MCF 10A (cell line): Measurements from ENCODE around the gene PLA2G4E. TPM values are rescaled to one million over a fixed set of nuclear protein-coding genes. Genes with fewer than 3 reads are reported as not detected.

Experiments used
- BruUV-seq: library from RNA; stranded (reverse); fragments of 400-500 nt; replicated peaks from 2 replicates; lab custom pipeline; 2021; lab: Mats Ljungman, UMichigan
- CTCF ChIA-PET: fragments of 300-600 bp; sonication (Branson Sonifier 250); formaldehyde crosslinking; extraction: SDS; loops from one replicate; lab custom pipeline; 2021; ENCODE audit warnings: antibody characterized with exemption, inconsistent platforms; lab: Yijun Ruan, JAX
- POLR2A ChIA-PET: fragments of 300-600, 350-650 bp; sonication (Branson Sonifier 250); formaldehyde crosslinking; extraction: SDS; loops from one replicate; lab custom pipeline; 2020; ENCODE audit warnings: antibody characterized with exemption, inconsistent platforms; lab: Yijun Ruan, JAX
- DNase-seq: peaks from one replicate; pipeline ENCODE4 v3.0.0-alpha.2; 2018; ENCODE audit not compliant: unreplicated experiment
- H3K27ac Mint-ChIP-seq: one replicate; pipeline ENCODE4 v1.8.0; 2022; ENCODE audit warnings: mild to moderate bottlenecking, low read depth, mixed read lengths; ENCODE audit not compliant: unreplicated experiment
- H3K27me3 Mint-ChIP-seq: one replicate; pipeline ENCODE4 v1.8.0; 2022; ENCODE audit warnings: mixed read lengths; ENCODE audit not compliant: insufficient read depth, unreplicated experiment
- H3K36me3 Mint-ChIP-seq: one replicate; pipeline ENCODE4 v1.8.0; 2022; ENCODE audit warnings: mild to moderate bottlenecking, moderate library complexity, mixed read lengths; ENCODE audit not compliant: insufficient read depth, unreplicated experiment
- H3K4me1 Mint-ChIP-seq: one replicate; pipeline ENCODE4 v1.8.0; 2022; ENCODE audit warnings: mixed read lengths; ENCODE audit not compliant: insufficient read depth, unreplicated experiment
- H3K4me3 Mint-ChIP-seq: one replicate; pipeline ENCODE4 v1.8.0; 2022; ENCODE audit warnings: mild to moderate bottlenecking, moderate library complexity, mixed read lengths; ENCODE audit not compliant: unreplicated experiment
- H3K9me3 Mint-ChIP-seq: one replicate; pipeline ENCODE4 v1.8.0; 2022; ENCODE audit warnings: mixed read lengths; ENCODE audit not compliant: unreplicated experiment
- intact Hi-C: fragments of 100-400 bp; cut with micrococcal nuclease; formaldehyde crosslinking; loops from 2 replicates; pipeline ENCODE4 v1.14.1; 2022
- total RNA-seq: library from RNA; stranded (reverse); gene quantifications from 2 replicates; pipeline ENCODE4 v1.2.3, GENCODE V29; 2022
- TF ChIP-seq, protein P1 (sequence below): fragments of 200-600 bp; IDR thresholded peaks from one replicate; pipeline ENCODE4 v1.8.0; 2022; ENCODE audit warnings: antibody characterized with exemption, mild to moderate bottlenecking; ENCODE audit not compliant: unreplicated experiment

PLA2G4E gene
- total RNA-seq, 1 experiment from 2014 or later: 0.12 TPM

DNA sequence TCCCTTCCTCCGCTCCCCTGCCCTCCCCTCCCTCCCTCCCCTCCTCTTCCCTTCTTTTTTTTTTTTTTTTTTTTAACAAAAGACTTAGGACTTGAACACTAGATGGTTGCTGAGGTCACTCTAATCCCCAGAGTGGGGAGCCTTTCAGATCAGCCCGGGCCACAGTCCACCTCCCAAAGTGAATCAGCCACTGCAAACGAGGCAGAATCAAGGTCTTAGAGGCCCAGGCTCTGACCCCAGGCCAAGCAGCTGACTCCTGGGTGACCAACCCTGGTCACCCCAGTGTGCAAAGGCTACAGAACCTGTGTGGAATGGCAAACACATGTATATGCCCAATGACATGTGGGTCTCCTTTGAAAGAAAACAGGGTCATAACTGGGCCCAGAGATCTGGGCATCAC lies 30.2 kb downstream of the PLA2G4E start:
- TF ChIP-seq, protein P1, sequence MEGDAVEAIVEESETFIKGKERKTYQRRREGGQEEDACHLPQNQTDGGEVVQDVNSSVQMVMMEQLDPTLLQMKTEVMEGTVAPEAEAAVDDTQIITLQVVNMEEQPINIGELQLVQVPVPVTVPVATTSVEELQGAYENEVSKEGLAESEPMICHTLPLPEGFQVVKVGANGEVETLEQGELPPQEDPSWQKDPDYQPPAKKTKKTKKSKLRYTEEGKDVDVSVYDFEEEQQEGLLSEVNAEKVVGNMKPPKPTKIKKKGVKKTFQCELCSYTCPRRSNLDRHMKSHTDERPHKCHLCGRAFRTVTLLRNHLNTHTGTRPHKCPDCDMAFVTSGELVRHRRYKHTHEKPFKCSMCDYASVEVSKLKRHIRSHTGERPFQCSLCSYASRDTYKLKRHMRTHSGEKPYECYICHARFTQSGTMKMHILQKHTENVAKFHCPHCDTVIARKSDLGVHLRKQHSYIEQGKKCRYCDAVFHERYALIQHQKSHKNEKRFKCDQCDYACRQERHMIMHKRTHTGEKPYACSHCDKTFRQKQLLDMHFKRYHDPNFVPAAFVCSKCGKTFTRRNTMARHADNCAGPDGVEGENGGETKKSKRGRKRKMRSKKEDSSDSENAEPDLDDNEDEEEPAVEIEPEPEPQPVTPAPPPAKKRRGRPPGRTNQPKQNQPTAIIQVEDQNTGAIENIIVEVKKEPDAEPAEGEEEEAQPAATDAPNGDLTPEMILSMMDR: no peak
- intact Hi-C loops: no loop called here
- no peak for DNase-seq
- no peaks in the 10 kb centered on the region for H3K27me3 Mint-ChIP-seq
- H3K27ac Mint-ChIP-seq: no peak overlapping the region
- H3K9me3 Mint-ChIP-seq: no peaks in the 10 kb centered on the region
- H3K4me1 Mint-ChIP-seq: no peaks in the 10 kb centered on the region
- POLR2A ChIA-PET: interaction anchor here (4.1 kb wide), 1 partner anchor 66 kb away, joined by 28 read pairs; no protein-coding TSS in a partner anchor
- no peaks in the 10 kb centered on the region for H3K36me3 Mint-ChIP-seq
- CTCF ChIA-PET: interaction anchor here (0.6 to 9.5 kb wide), 21 partner anchors 9 to 526 kb away, joined by 3 to 159 read pairs (median 7); partner anchors contain the start of gene PLA2G4E
- no peak overlapping the region for H3K4me3 Mint-ChIP-seq
- BruUV-seq: no TSS peak

DNA sequence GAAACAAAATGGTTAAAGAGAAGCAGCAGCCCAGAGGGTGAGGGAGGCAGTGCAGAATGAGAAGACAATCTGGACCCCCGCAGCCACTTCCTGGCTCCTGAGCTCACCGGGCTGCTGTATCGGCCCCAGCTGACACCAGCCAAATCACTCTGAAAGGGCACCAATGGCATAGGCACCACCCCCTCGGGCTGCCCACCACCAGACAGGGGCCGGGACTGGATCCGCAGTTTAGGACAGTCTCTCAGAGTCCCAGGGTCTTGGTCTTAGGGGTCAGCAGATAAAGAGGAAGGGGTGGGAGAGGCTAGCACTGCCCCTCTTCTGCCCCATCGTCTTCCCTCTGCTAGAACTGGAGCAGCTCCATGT lies 30.6 kb downstream of the PLA2G4E start:
- no peaks in the 10 kb centered on the region for H3K4me1 Mint-ChIP-seq
- intact Hi-C loops: no loop called here
- TF ChIP-seq, protein P1: no peak
- H3K4me3 Mint-ChIP-seq: no peak overlapping the region
- ChIA-PET POLR2A (interaction anchor here (0.9 to 4.1 kb wide), 6 partner anchors 8 to 149 kb away, joined by 3 to 28 read pairs (median 4); no protein-coding TSS in a partner anchor), CTCF (interaction anchor here (0.6 to 9.5 kb wide), 41 partner anchors 9 to 1112 kb away, joined by 3 to 159 read pairs (median 5); partner anchors contain the start of genes PLA2G4E and PLA2G4F)
- DNase-seq: no peak
- BruUV-seq: no TSS peak
- no peak overlapping the region for H3K27ac Mint-ChIP-seq
- H3K27me3 Mint-ChIP-seq: no peaks in the 10 kb centered on the region
- no peaks in the 10 kb centered on the region for H3K36me3 Mint-ChIP-seq
- no peaks in the 10 kb centered on the region for H3K9me3 Mint-ChIP-seq

DNA sequence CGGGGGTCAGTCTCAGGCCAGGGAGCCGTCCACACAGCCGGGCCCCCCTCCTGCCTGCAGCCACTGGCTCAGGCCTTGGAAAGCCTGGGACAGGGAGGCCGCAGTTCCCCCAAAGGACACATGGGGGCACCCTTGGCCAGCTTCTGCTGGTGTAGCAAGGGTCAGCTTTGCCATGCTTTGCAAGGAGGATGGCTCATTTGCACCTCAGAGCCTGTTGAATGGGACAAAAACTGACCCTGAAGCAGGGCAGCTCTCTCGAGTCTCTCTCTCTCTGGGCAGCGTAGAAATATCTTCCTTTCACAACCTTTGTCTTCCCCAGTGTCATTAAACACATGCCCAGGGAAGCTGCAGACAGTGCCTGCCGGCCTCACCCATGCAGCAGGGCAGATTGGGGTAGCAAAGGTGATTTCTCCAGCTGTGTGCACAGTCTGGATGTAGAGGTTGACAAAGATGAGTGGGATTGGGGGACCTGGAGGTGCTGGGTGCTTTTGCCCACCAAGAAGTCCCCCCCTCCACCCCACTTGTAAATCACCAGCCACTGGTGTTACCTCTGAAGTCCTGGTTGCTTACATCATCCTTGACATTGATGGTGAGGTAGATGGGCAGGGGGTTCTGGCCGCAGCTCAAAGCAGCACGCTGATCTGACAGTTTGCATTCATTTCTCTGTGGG lies 31.1 kb downstream of the PLA2G4E start:
- peak; percentile 83 for DNase-seq
- Mint-ChIP-seq H3K36me3 (no peaks in the 10 kb centered on the region), H3K9me3 (no peaks in the 10 kb centered on the region), H3K27ac (no peak overlapping the region), H3K4me3 (no peak overlapping the region), H3K4me1 (no peaks in the 10 kb centered on the region), H3K27me3 (no peaks in the 10 kb centered on the region)
- TF ChIP-seq, protein P1: peak; percentile 98
- BruUV-seq: no TSS peak
- ChIA-PET CTCF (interaction anchor here (0.6 to 9.5 kb wide), 47 partner anchors 10 to 1113 kb away, joined by 3 to 159 read pairs (median 5); partner anchors contain the start of genes PLA2G4E and PLA2G4F), POLR2A (interaction anchor here (0.7 to 4.1 kb wide), 9 partner anchors 9 to 149 kb away, joined by 3 to 28 read pairs (median 4); partner anchors contain the start of gene EHD4)
- intact Hi-C loops: loop anchor here (1.0 kb wide), 3 partner anchors 70 to 145 kb away; no protein-coding TSS in a partner anchor
